ENCODE measurements around the gene ANKRD55. TPM values are rescaled to one million over a fixed set of nuclear protein-coding genes. Genes with fewer than 3 reads are reported as not detected.
A peak's percentile ranks its signal among the peaks of the same experiment; 100 is the strongest.
"Not testable (repeated sequence)": the region's sequence is repeated elsewhere in the genome, so short reads cannot be mapped to it uniquely, and the experiment has no call there.

The ANKRD55 gene
- total and polyA plus RNA-seq, 2 donors (not counting 1 experiment from before 2014, with no cell fraction given), result not detected

- DNase-seq (ENCODE audit: low read depth in 2 of 2), result peak; percentile 32 to 52
- Histone ChIP-seq H3K4me2 (ENCODE audit: extremely low read depth, insufficient read depth, low read length) (peak overlapping the region; percentile 35), H3K4me3 (replicated peaks in 1 of 4; ENCODE audit: control extremely low read depth in 1 of 4, insufficient read depth in 1 of 4, low read depth in 3 of 4, low read length in 4 of 4) (no peak overlapping the region), H3K9me3 (ENCODE audit: control insufficient read depth, insufficient read depth, low read depth, low read length) (no peaks in the 10 kb centered on the region), H3K27me3 (ENCODE audit: control insufficient read depth, insufficient read depth, low read length) (no peaks in the 10 kb centered on the region), H3K36me3 (ENCODE audit: control insufficient read depth, insufficient read depth, low read length) (no peaks in the 10 kb centered on the region), H3K79me2 (ENCODE audit: control insufficient read depth, insufficient read depth, low read length) (no peaks in the 10 kb centered on the region), H3K27ac (ENCODE audit: insufficient read depth, low read length) (no peak overlapping the region), H3K4me1 (ENCODE audit: control insufficient read depth, extremely low read depth, insufficient read depth, low read length) (peaks cover 10% of the 10 kb centered on the region), H4K20me1 (ENCODE audit: control insufficient read depth, extremely low read depth, insufficient read depth, low read length) (no peaks in the 10 kb centered on the region), H3K9ac (ENCODE audit: insufficient read depth, low read length) (no peak overlapping the region), H2AFZ (ENCODE audit: low read length) (no peak overlapping the region)
- TF ChIP-seq EZH2 (IDR thresholded peaks at IDR 0.05; ENCODE audit: low read length, missing control alignments), result no peak
Observed at GRCh38 chr5:56085193-56085592, 147.9 kb downstream of the ANKRD55 start.

DNA sequence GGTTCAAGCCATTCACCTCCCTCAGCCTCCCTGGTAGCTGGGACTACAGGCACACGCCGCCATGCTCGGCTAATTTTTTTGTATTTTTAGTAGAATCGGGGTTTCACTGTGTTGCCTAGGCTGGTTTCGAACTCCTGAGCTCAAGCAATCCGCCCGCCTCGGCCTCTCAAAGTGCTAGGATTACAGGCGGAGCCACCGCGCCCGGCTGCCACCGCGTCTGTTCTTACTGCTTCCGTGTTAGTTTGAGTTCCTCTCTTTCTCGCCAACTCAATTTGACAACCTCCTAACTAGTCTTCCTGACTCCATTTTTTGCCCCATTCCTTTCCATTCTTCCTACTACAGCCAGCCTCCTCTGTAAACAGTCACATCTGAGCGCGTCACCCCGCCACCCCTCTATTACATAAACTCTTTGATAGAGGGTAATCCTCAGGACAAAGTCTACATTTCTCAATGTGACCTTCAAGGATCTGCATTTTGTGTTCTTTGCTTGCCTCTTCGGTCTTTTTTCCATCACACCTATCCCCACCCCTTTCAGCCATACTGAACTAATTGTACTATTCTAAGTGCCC is 149.8 kb downstream of the ANKRD55 start:
- Histone ChIP-seq H3K4me2 (ENCODE audit: extremely low read depth, insufficient read depth, low read length) (no peak overlapping the region), H3K27me3 (ENCODE audit: control insufficient read depth, insufficient read depth, low read length) (no peaks in the 10 kb centered on the region)
- no peak for DNase-seq (ENCODE audit: low read depth in 2 of 2)

DNA sequence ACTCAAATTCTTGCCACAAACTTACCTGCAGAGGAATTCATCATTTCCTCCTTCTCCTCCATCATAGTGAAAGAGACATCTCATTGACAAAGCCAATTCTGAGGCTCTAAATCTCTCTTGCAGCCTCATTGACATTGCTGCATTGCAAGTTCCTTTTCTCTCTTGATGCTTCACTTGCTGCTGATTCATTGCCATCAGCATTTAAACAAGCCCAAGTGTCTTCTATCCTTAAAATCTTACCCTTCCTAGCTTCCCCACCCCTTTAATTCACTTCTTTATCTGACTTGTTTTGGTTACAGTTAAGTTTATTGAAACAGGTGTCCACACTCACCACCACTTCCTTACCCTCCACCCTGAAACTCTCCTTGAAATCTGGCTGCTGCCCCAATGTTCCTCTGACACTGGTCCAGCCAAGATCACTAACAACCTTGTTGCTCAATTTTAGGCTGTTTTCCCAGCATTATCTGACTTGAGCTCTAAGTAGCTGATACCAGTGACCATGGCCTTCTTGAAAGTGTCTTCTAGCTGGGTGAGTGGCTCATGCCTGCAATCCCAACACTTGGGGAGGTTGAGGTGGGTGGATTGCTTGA is 152.0 kb downstream of the ANKRD55 start:
- H3K36me3 ChIP-seq (ENCODE audit: control insufficient read depth, insufficient read depth, low read length); H3K79me2 ChIP-seq (ENCODE audit: control insufficient read depth, insufficient read depth, low read length); H3K4me3 ChIP-seq (replicated peaks in 1 of 4; ENCODE audit: control extremely low read depth in 1 of 4, insufficient read depth in 1 of 4, low read depth in 3 of 4, low read length in 4 of 4); H3K4me1 ChIP-seq (ENCODE audit: control insufficient read depth, extremely low read depth, insufficient read depth, low read length); H3K9ac ChIP-seq (ENCODE audit: insufficient read depth, low read length); H3K4me2 ChIP-seq (ENCODE audit: extremely low read depth, insufficient read depth, low read length); H3K9me3 ChIP-seq (ENCODE audit: control insufficient read depth, insufficient read depth, low read depth, low read length); H4K20me1 ChIP-seq (ENCODE audit: control insufficient read depth, extremely low read depth, insufficient read depth, low read length); H3K27me3 ChIP-seq (ENCODE audit: control insufficient read depth, insufficient read depth, low read length); H2AFZ ChIP-seq (ENCODE audit: low read length); H3K27ac ChIP-seq (ENCODE audit: insufficient read depth, low read length): not testable (repeated sequence)
- peak; percentile 29 to 79 for DNase-seq (ENCODE audit: low read depth in 2 of 2)

More for the DNA sequence above, 149.8 kb downstream of the ANKRD55 start:
- no peak overlapping the region for H3K27ac ChIP-seq (ENCODE audit: insufficient read depth, low read length)
- no peak overlapping the region for H3K4me3 ChIP-seq (replicated peaks in 1 of 4; ENCODE audit: control extremely low read depth in 1 of 4, insufficient read depth in 1 of 4, low read depth in 3 of 4, low read length in 4 of 4)
- no peaks in the 10 kb centered on the region for H3K9me3 ChIP-seq (ENCODE audit: control insufficient read depth, insufficient read depth, low read depth, low read length)
- no peak overlapping the region for H2AFZ ChIP-seq (ENCODE audit: low read length)
- H3K9ac ChIP-seq (ENCODE audit: insufficient read depth, low read length), result no peak overlapping the region
- H3K4me1 ChIP-seq (ENCODE audit: control insufficient read depth, extremely low read depth, insufficient read depth, low read length), result peaks cover 4% of the 10 kb centered on the region
- no peaks in the 10 kb centered on the region for H3K79me2 ChIP-seq (ENCODE audit: control insufficient read depth, insufficient read depth, low read length)
- TF ChIP-seq EZH2 (IDR thresholded peaks at IDR 0.05; ENCODE audit: low read length, missing control alignments) (no peak), CTCF (conservative IDR thresholded peaks at IDR 0.05 in 1 of 2, IDR thresholded peaks at IDR 0.05 in 1 of 2; ENCODE audit: low read depth in 1 of 2, low read length in 2 of 2) (no peak)
- H3K36me3 ChIP-seq (ENCODE audit: control insufficient read depth, insufficient read depth, low read length), result no peaks in the 10 kb centered on the region
- no peaks in the 10 kb centered on the region for H4K20me1 ChIP-seq (ENCODE audit: control insufficient read depth, extremely low read depth, insufficient read depth, low read length)

- Histone ChIP-seq H3K4me1 (ENCODE audit: control insufficient read depth, extremely low read depth, insufficient read depth, low read length) (peaks cover 5% of the 10 kb centered on the region), H3K27me3 (ENCODE audit: control insufficient read depth, insufficient read depth, low read length) (no peaks in the 10 kb centered on the region), H3K9me3 (ENCODE audit: control insufficient read depth, insufficient read depth, low read depth, low read length) (no peaks in the 10 kb centered on the region), H3K27ac (ENCODE audit: insufficient read depth, low read length) (no peak overlapping the region), H3K36me3 (ENCODE audit: control insufficient read depth, insufficient read depth, low read length) (no peaks in the 10 kb centered on the region), H3K4me2 (ENCODE audit: extremely low read depth, insufficient read depth, low read length) (no peak overlapping the region), H3K4me3 (replicated peaks in 1 of 4; ENCODE audit: control extremely low read depth in 1 of 4, insufficient read depth in 1 of 4, low read depth in 3 of 4, low read length in 4 of 4) (no peak overlapping the region), H3K9ac (ENCODE audit: insufficient read depth, low read length) (no peak overlapping the region), H4K20me1 (ENCODE audit: control insufficient read depth, extremely low read depth, insufficient read depth, low read length) (no peaks in the 10 kb centered on the region), H2AFZ (ENCODE audit: low read length) (no peak overlapping the region), H3K79me2 (ENCODE audit: control insufficient read depth, insufficient read depth, low read length) (no peaks in the 10 kb centered on the region)
- no peak for DNase-seq (ENCODE audit: low read depth in 2 of 2)
- TF ChIP-seq CTCF (conservative IDR thresholded peaks at IDR 0.05 in 1 of 2, IDR thresholded peaks at IDR 0.05 in 1 of 2; ENCODE audit: low read depth in 1 of 2, low read length in 2 of 2) (no peak), EZH2 (IDR thresholded peaks at IDR 0.05; ENCODE audit: low read length, missing control alignments) (no peak)
Observed at GRCh38 chr5:56080375-56081052, 152.6 kb downstream of the ANKRD55 start.

DNA sequence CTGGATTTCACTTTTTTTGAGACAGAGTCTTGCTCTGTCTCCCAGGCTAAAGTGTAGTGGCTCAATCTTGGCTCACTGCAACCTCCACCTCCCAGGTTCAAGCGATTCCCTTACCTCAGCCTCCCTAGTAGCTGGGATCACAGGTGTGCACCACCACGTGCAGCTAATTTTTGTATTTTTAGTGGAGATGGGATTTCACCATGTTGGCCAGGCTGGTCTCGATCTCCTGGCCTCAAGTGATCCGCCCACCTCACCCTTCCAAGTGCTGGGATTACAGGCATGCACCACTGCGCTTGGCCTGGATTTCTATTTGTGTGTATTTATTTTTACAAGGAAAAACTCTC is 154.0 kb downstream of the ANKRD55 start:
- not testable (repeated sequence) for H3K4me2 ChIP-seq (ENCODE audit: extremely low read depth, insufficient read depth, low read length); H3K4me1 ChIP-seq (ENCODE audit: control insufficient read depth, extremely low read depth, insufficient read depth, low read length); H3K79me2 ChIP-seq (ENCODE audit: control insufficient read depth, insufficient read depth, low read length); H3K27ac ChIP-seq (ENCODE audit: insufficient read depth, low read length); H2AFZ ChIP-seq (ENCODE audit: low read length); H3K9ac ChIP-seq (ENCODE audit: insufficient read depth, low read length); H3K9me3 ChIP-seq (ENCODE audit: control insufficient read depth, insufficient read depth, low read depth, low read length); DNase-seq (ENCODE audit: low read depth in 2 of 2); H4K20me1 ChIP-seq (ENCODE audit: control insufficient read depth, extremely low read depth, insufficient read depth, low read length); H3K36me3 ChIP-seq (ENCODE audit: control insufficient read depth, insufficient read depth, low read length); H3K4me3 ChIP-seq (replicated peaks in 1 of 4; ENCODE audit: control extremely low read depth in 1 of 4, insufficient read depth in 1 of 4, low read depth in 3 of 4, low read length in 4 of 4); H3K27me3 ChIP-seq (ENCODE audit: control insufficient read depth, insufficient read depth, low read length)

Data from fibroblast of lung (primary cell).